ENCODE results near the gene UNC5A. TPM values are rescaled to one million over a fixed set of nuclear protein-coding genes. Genes with fewer than 3 reads are reported as not detected.

The UNC5A gene
- total RNA-seq, 6 experiments from 2014 or later: not detected

GRCh38 chr5:176827736-176828414 lies 17.5 kb downstream of the UNC5A start:
- Histone ChIP-seq H3K27ac (no peak overlapping the region), H3K27me3 (no peaks in the 10 kb centered on the region), H3K9me3 (no peaks in the 10 kb centered on the region), H3K4me1 (no peaks in the 10 kb centered on the region), H3K36me3 (no peaks in the 10 kb centered on the region), H3K4me3 (no peak overlapping the region)
- ATAC-seq (no peak), DNase-seq (no peak)
- TF ChIP-seq POLR2A (IDR thresholded peaks at IDR 0.05) (no peak), CTCF (IDR thresholded peaks at IDR 0.05) (no peak)
- intact Hi-C loops (cut with DNase I): no loop called here
- 69% methylated on average over 13 of the region's 14 CpGs for WGBS (ENCODE audit: insufficient coverage, low coverage, low lambda C conversion rate, missing lambda C conversion rate)

GRCh38 chr5:176829320-176829719 lies 19.0 kb downstream of the UNC5A start:
- H3K4me3 ChIP-seq: no peak overlapping the region
- H3K27ac ChIP-seq: no peak overlapping the region
- ATAC-seq: no peak
- no peaks in the 10 kb centered on the region for H3K36me3 ChIP-seq
- TF ChIP-seq POLR2A (IDR thresholded peaks at IDR 0.05) (no peak), CTCF (IDR thresholded peaks at IDR 0.05) (no peak)
- H3K9me3 ChIP-seq: no peaks in the 10 kb centered on the region
- intact Hi-C loops (cut with DNase I): no loop called here
- 56% methylated on average over 2 of the region's 2 CpGs for WGBS (ENCODE audit: insufficient coverage, low coverage, low lambda C conversion rate, missing lambda C conversion rate)
- no peak for DNase-seq
- H3K27me3 ChIP-seq: no peaks in the 10 kb centered on the region
- no peaks in the 10 kb centered on the region for H3K4me1 ChIP-seq

GRCh38 chr5:176830422-176830994 lies 20.1 kb downstream of the UNC5A start:
- WGBS (ENCODE audit: insufficient coverage, low coverage, low lambda C conversion rate, missing lambda C conversion rate): 68% methylated on average over 10 of the region's 23 CpGs
- ATAC-seq: no peak
- H3K4me1 ChIP-seq: no peaks in the 10 kb centered on the region
- no peaks in the 10 kb centered on the region for H3K27me3 ChIP-seq
- TF ChIP-seq POLR2A (IDR thresholded peaks at IDR 0.05): no peak
- TF ChIP-seq CTCF (IDR thresholded peaks at IDR 0.05): no peak
- no peaks in the 10 kb centered on the region for H3K9me3 ChIP-seq
- intact Hi-C loops (cut with DNase I): no loop called here
- H3K27ac ChIP-seq: no peak overlapping the region
- H3K4me3 ChIP-seq: no peak overlapping the region
- no peaks in the 10 kb centered on the region for H3K36me3 ChIP-seq
- no peak for DNase-seq

GRCh38 chr5:176830995-176831423 lies 20.6 kb downstream of the UNC5A start:
- WGBS (ENCODE audit: insufficient coverage, low coverage, low lambda C conversion rate, missing lambda C conversion rate): 37% methylated on average over 9 of the region's 9 CpGs
- Histone ChIP-seq H3K27ac (no peak overlapping the region), H3K4me1 (no peaks in the 10 kb centered on the region), H3K27me3 (no peaks in the 10 kb centered on the region), H3K36me3 (no peaks in the 10 kb centered on the region), H3K9me3 (no peaks in the 10 kb centered on the region), H3K4me3 (no peak overlapping the region)
- intact Hi-C loops (cut with DNase I): no loop called here
- DNase-seq: no peak
- ATAC-seq: no peak
- no peak for TF ChIP-seq CTCF (IDR thresholded peaks at IDR 0.05)
- no peak for TF ChIP-seq POLR2A (IDR thresholded peaks at IDR 0.05)
